K562 (cell line): Measurements from ENCODE around the gene TRPC4. TPM values are rescaled to one million over a fixed set of nuclear protein-coding genes. Genes with fewer than 3 reads are reported as not detected.

Experiments used
- ATAC-seq: fragments of 200-7000 bp; cut with Tn5 transposase; 3 replicates; pipeline ENCODE4 v1.9.1; 2020; ENCODE audit warnings: moderate library complexity
- BruUV-seq: library from RNA; stranded (reverse); fragments of 400-500 nt; replicated peaks from 2 replicates; lab custom pipeline; 2021; lab: Mats Ljungman, UMichigan
- CTCF ChIA-PET: fragments of 300-600 bp; formaldehyde crosslinking; extraction: SDS; loops from one replicate; lab custom pipeline; 2021; ENCODE audit warnings: low intra/inter-chr PET ratio; lab: Yijun Ruan, JAX
- POLR2A ChIA-PET: fragments of 300-600, 350-650 bp; sonication (Branson Sonifier 250); formaldehyde crosslinking; extraction: SDS; loops from one replicate; lab custom pipeline; 2021; ENCODE audit warnings: antibody characterized with exemption, inconsistent platforms; lab: Yijun Ruan, JAX
- DNase-seq, 4 experiments: peaks; one replicate each; pipeline versions ENCODE4 v3.0.0 to v3.0.0-alpha.2; 2011 to 2018; ENCODE audit warnings: low spot score in 3 of 4, mixed read lengths in 3 of 4; ENCODE audit errors: extremely low read depth in 1 of 4
- FAIRE-seq: peaks from 2 replicates; lab custom pipeline; 2011; peaks lifted over from hg19 to GRCh38; lab: Jason Lieb, UNC
- H2AFZ ChIP-seq: 2 replicates; pipeline ENCODE4 v1.6.0; 2011; ENCODE audit warnings: low read depth, low read length, control low read depth, inconsistent platforms
- H3K27ac ChIP-seq: fragments of 200-600 bp; 3 replicates; pipeline ENCODE4 v1.8.0; 2011; ENCODE audit warnings: low read depth, mild to moderate bottlenecking, control low read depth, inconsistent platforms, low read length, moderate library complexity, mixed read lengths; ENCODE audit errors: extremely low read depth
- H3K27me3 ChIP-seq, 2 experiments: fragments of 300-600 bp in 1 of 2; 2 replicates in 1 of 2; 3 replicates in 1 of 2; pipeline versions ENCODE4 v1.6.0 to v1.8.0; 2011; ENCODE audit warnings: inconsistent platforms in 2 of 2, low read length in 2 of 2, mild to moderate bottlenecking in 1 of 2, mixed read lengths in 1 of 2, moderate library complexity in 1 of 2; ENCODE audit not compliant: control insufficient read depth in 2 of 2, insufficient read depth in 2 of 2
- H3K36me3 ChIP-seq: fragments of 300-600 bp; 3 replicates; pipeline ENCODE4 v1.8.0; 2011; ENCODE audit warnings: mild to moderate bottlenecking, low read length, inconsistent platforms; ENCODE audit not compliant: control insufficient read depth, insufficient read depth
- H3K4me1 ChIP-seq, 2 experiments: fragments of 200-600 bp in 1 of 2; replicated peaks in 1 of 2; 2 replicates in 1 of 2; 3 replicates in 1 of 2; pipeline versions ENCODE4 v1.5.1 to v1.8.0; 2011; ENCODE audit warnings: inconsistent platforms in 2 of 2, low read length in 2 of 2, mild to moderate bottlenecking in 1 of 2, mixed read lengths in 1 of 2, moderate library complexity in 1 of 2; ENCODE audit not compliant: control insufficient read depth in 2 of 2, insufficient read depth in 2 of 2
- H3K4me2 ChIP-seq: 2 replicates; pipeline ENCODE4 v1.6.1; 2011; ENCODE audit warnings: low read length, control low read depth, inconsistent platforms, mixed read lengths; ENCODE audit not compliant: insufficient read depth
- H3K4me3 ChIP-seq: fragments of 200-600 bp; sonication (generic), shearing (Covaris generic); 2 replicates; pipeline ENCODE4 v1.5.1; 2016; ENCODE audit warnings: control low read depth, inconsistent platforms
- H3K79me2 ChIP-seq: fragments of 200-600 bp; 3 replicates; pipeline ENCODE4 v1.8.0; 2011; ENCODE audit warnings: low read length, inconsistent platforms; ENCODE audit not compliant: control insufficient read depth, insufficient read depth
- H3K9ac ChIP-seq, 2 experiments: 2 replicates each; pipeline versions ENCODE4 v1.6.0 to v1.6.1; 2011; ENCODE audit warnings: low read depth in 2 of 2, low read length in 2 of 2, control low read depth in 1 of 2, inconsistent platforms in 1 of 2, mild to moderate bottlenecking in 1 of 2, mixed read lengths in 1 of 2; ENCODE audit not compliant: insufficient read depth in 1 of 2
- H3K9me1 ChIP-seq: one replicate; pipeline ENCODE4 v1.6.0; 2011; ENCODE audit warnings: inconsistent platforms, mild to moderate bottlenecking, low read length, moderate library complexity; ENCODE audit not compliant: control insufficient read depth, insufficient read depth
- H3K9me3 ChIP-seq: replicated peaks from 2 replicates; pipeline ENCODE4 v1.5.1; 2011; ENCODE audit warnings: low read depth, low read length, inconsistent platforms; ENCODE audit not compliant: control insufficient read depth, insufficient read depth
- H4K20me1 ChIP-seq: replicated peaks from 2 replicates; pipeline ENCODE4 v1.6.1; 2011; ENCODE audit warnings: low read length, inconsistent platforms, mixed read lengths; ENCODE audit not compliant: control insufficient read depth, insufficient read depth
- FOS ChIP-seq: IDR thresholded peaks from 3 replicates; pipeline ENCODE4 v1.6.1; 2011; ENCODE audit not compliant: insufficient read length; ENCODE audit errors: extremely low read depth
- MEIS2 ChIP-seq: fragments of 450-650 bp; IDR thresholded peaks from 2 replicates; pipeline ENCODE4 v1.6.1; 2014; ENCODE audit warnings: mild to moderate bottlenecking; ENCODE audit not compliant: partially characterized antibody
- NR2F6 ChIP-seq: fragments of 450-650 bp; formaldehyde crosslinking; IDR thresholded peaks from 2 replicates; pipeline ENCODE4 v1.4.0; 2020; ENCODE audit warnings: mild to moderate bottlenecking
- PBX2 ChIP-seq, 2 experiments: IDR thresholded peaks in 1 of 2; conservative IDR thresholded peaks in 1 of 2; 2 replicates each; pipeline ENCODE4 v1.6.1; 2016; ENCODE audit warnings: low read depth in 2 of 2, mild to moderate bottlenecking in 1 of 2, missing compliant biosample characterization in 1 of 2, missing genetic modification characterization in 1 of 2, moderate library complexity in 1 of 2
- PKNOX1 ChIP-seq: fragments of 450-650 bp; IDR thresholded peaks from 2 replicates; pipeline ENCODE4 v1.6.1; 2016
- SREBF1 ChIP-seq: fragments of 150-350 bp; IDR thresholded peaks from 2 replicates; pipeline ENCODE4 v1.6.1; 2014; ENCODE audit warnings: antibody characterized with exemption, low read depth, low read length, borderline replicate concordance
- ZBTB1 ChIP-seq: sonication (generic); formaldehyde crosslinking; IDR thresholded peaks from 2 replicates; pipeline ENCODE4 v1.8.1; 2023; ENCODE audit warnings: missing genetic modification reagents, low read depth, mild to moderate bottlenecking, borderline replicate concordance
- ZNF507 ChIP-seq: conservative IDR thresholded peaks from 2 replicates; pipeline ENCODE4 v1.6.1; 2017; ENCODE audit warnings: missing genetic modification characterization, missing compliant biosample characterization
- WGBS: fragments of 100-300 bp; shearing (Covaris generic); methylation state at CpG from one replicate; pipeline ENCODE4 v1.1.6; 2016; ENCODE audit warnings: low coverage, mixed read lengths; ENCODE audit not compliant: insufficient coverage; ENCODE audit errors: missing lambda C conversion rate; 5-methylcytosine and 5-hydroxymethylcytosine counted together
- in situ Hi-C: fragments of 300-500 bp; cut with MboI; formaldehyde crosslinking; loops from 4 replicates; pipeline ENCODE4 v1.15.0; 2018; ENCODE audit warnings: inconsistent platforms, mixed read lengths
- intact Hi-C: fragments of 100-400 bp; cut with micrococcal nuclease; formaldehyde crosslinking; loops from 2 replicates; pipeline ENCODE4 v1.14.2; 2022
- polyA plus RNA-seq, 8 experiments: library from polyadenylated mRNA; depleted of rRNA in 4 of 8; stranded (reverse) in 5 of 8; unstranded in 3 of 8; fragments of >200 nt; fragmentation: Nextera tagmentation in 2 of 8; fragmentation: Illumina TruSeq in 1 of 8; extraction: Ambion mirVana in 2 of 8; extraction: Trizol in 1 of 8; gene quantifications; 2 replicates each; pipeline versions ENCODE4 v1.2.1 to v1.2.3, GENCODE V29; 2011 to 2014; ENCODE audit warnings: inconsistent platforms in 1 of 8, missing spikeins in 1 of 8
- total RNA-seq, 7 experiments: library from RNA; depleted of rRNA in 6 of 7; stranded (reverse); fragments of >200 nt in 6 of 7; fragmentation: Illumina TruSeq in 2 of 7; extraction: Trizol in 2 of 7; gene quantifications; 2 replicates each; pipeline versions ENCODE4 v1.2.1 to v1.2.3, GENCODE V29; 2011 to 2021; ENCODE audit warnings: low replicate concordance in 1 of 7

TRPC4 gene
- total and polyA plus RNA-seq, 9 of the 15 experiments (the other 6 are each of a cell fraction or from before 2014, with no cell fraction given) = 0.03 to 0.04 TPM; not detected in 7

GRCh38 chr13:37835392-37835791 lies 34.2 kb downstream of the TRPC4 start:
- intact Hi-C loops = no loop called here
- Histone ChIP-seq H3K9me1 (no peaks in the 10 kb centered on the region), H4K20me1 (no peaks in the 10 kb centered on the region), H2AFZ (peak overlapping the region; percentile 70), H3K9ac (no peak overlapping the region), H3K4me1 (peaks cover 0 to 2% of the 10 kb centered on the region in 2 experiments; a peak in 2 of 5 replicates), H3K4me2 (no peak overlapping the region), H3K79me2 (no peaks in the 10 kb centered on the region), H3K27me3 (no peaks in the 10 kb centered on the region), H3K27ac (no peak overlapping the region), H3K4me3 (no peak overlapping the region), H3K36me3 (no peaks in the 10 kb centered on the region), H3K9me3 (no peaks in the 10 kb centered on the region)
- TF ChIP-seq ZNF507 (no peak), NR2F6 (CRISPR knock-in tag) (no peak), SREBF1 (no peak), FOS (no peak), PKNOX1 (peak; percentile 72), PBX2 (CRISPR knock-in tag; IDR thresholded peaks at IDR 0.05; ENCODE audit: low read depth) (no peak), PBX2 (tag; conservative IDR thresholded peaks at IDR 0.05; ENCODE audit: low read depth) (0 out of 2 replicates have a peak, but pooled peaks have one; percentile 12), ZBTB1 (CRISPR knock-in tag) (no peak), MEIS2 (peak; percentile 50)
- no TSS peak for BruUV-seq
- ATAC-seq = 0 out of 3 replicates have a peak, but pooled peaks have one; percentile 44
- DNase-seq = peak in 2 of 4 experiments; percentile 5 to 12
- ChIA-PET CTCF (no interaction called here), POLR2A (no interaction called here)
- FAIRE-seq = no peak
- in situ Hi-C loops = no loop called here
- 4% methylated on average over 4 of the region's 4 CpGs for WGBS
